GM18520 (cell line): ENCODE measurements around the gene ERCC6.

Experiments
- ATAC-seq: cut with Tn5 transposase; IDR thresholded peaks from one replicate; pipeline ENCODE4 v1.9.1; 2021; ENCODE audit not compliant: unreplicated experiment

Gene ERCC6

DNA sequence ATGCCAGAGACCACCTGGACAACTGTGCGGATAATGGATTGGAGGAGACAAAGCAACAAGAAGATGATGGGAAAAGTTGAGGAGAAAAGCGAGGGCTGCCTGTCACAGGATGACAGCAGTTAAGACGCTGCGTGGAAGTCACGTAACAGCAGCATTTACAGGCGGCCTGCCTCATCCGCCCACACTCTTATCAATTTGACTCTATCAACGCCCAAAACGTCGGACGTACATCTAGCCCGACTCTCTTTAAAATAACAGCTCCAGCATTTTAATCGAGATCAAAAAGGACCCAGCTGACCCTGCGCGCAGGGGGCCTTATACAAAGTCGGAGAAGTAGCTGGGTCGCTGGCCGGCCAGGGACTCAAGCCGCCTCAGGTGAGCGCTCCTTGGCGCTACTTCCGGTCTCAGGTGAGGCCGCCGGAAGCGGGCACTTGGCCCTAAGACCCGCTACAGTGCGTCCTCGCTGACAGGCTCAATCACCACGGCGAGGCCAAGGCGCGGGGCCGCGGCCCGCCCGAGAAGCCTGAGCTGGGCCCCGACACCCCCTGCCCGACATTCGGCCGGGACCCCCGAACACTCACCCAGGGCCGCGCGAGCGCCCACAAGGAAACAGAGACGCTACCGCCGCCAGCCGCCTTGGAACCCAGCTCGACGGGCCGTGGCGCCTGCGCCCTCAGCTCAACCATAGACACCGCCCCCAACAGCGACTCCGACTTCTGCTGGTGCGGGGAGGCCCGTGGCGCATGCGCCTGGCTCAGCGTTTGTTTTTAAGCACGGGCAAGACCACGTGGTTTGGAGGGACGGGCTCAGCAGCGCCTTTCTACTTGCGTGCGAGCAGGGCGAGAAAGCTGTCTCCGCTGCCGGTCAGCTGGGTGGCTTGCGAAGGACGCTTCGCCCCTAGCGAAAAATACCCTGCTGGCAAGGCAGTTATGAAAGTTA, at the start of gene ERCC6:
ERCC6 (minus strand) TSS at position 741 of the 939 bp plus-strand sequence.
- ATAC-seq: peak; percentile 63

DNA sequence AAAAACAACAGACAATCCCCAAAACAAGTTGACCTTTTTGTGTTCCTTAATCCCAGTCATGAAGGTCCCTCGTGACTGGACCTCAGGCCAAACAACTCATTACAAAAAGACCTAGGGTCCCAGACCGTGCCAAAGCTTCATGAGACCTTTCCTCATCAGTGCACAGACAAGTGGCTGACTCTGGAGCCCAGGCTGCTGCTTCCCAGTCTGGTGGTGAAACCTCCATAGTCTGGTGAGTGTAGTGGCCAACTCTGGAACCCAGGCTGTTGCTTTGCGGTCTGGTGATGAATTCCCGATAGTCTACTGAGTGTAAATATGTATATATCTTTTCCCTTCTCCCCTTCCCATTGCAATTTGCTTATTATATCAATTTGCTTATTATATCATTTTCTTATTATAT, 49.1 kb upstream of the ERCC6 start:
- no peak for ATAC-seq

DNA sequence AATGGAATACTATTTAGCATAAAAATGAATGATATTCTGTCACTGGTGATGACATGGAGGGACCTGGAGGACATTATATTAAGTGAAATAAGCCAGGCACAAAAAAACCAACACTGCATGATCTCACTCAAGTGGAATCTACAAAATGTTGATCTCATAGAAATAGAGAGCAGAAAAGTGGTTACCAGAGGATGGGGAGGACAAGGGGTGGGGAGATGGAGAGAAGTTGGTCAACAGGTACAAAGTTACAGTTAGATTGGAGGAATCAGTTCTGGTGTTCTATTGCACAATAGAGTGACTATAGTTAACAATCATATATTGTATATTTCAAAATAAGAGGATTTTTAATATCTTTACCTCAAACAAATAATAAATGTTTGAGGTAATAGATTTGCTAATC, 46.5 kb upstream of the ERCC6 start:
- ATAC-seq: no peak

DNA sequence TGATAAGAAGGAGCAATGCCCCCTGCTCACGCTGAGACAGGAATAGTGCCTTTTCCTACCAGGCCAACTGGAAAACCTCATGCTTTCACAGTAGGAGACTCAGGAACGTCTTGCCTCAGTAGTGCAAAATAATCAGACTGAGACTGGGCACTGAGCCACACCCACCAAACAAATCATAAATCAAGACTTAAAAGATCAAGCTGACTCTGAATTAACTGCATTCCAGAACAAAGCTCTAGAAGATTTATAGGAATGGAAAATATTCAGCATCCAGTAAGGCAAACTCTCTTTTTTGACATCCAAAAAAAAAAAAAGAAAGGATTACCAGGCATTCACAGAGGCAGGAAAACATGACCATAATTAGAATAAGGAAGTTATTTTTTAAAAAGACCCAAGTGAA, 40.7 kb upstream of the ERCC6 start:
- no peak for ATAC-seq

DNA sequence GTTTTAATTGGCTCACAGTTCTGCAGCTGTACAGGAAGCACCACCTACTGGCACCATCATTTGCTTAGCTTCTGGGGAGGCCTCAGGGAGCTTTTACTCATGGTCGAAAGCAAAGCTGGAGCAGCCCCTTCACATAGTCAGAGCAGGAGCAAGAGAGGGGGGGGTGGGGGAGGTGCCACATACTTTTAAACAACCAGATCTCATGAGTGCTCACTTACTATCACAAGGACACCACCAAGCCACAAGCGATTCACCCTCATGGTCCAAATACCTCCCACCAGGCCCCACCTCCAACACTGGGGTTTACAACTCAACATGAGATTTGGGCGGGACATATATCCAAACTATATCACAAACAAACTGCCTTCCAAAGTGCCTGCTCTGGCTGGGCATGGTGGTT, 39.5 kb upstream of the ERCC6 start:
- ATAC-seq: no peak

DNA sequence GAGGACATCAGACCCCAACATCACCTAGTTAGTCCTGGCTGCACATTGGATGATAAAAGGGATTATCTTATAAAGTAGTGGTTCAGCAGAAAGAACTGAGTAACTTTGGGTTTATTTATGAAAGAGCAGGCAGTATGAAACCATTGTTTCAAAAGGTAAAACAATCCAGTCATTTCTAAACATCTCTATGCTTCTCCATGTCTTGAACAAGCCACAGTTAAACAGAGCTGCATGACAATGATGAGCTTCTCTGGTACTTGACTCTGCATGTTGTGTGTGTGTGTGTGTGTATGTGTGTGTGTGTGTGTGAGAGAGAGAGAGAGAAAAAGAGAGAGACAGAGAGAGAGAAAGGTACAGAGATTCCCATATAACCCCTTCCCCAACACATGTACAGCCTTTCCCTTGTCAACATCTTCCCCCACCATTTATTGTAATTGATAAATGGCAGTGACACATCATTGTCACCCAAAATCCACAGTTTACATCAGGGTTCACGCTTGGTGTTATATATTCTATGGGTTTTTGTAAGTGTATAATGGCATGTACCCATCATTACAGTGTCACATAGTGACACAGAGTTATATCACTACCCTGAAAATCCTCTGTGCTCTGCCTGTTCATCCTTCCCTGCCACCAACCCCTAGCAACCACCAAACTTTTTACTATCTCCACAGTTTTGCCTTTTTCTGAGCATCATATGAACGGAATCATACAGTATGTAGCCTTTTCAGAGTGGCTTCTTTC, 38.4 kb upstream of the ERCC6 start:
- no peak for ATAC-seq

DNA sequence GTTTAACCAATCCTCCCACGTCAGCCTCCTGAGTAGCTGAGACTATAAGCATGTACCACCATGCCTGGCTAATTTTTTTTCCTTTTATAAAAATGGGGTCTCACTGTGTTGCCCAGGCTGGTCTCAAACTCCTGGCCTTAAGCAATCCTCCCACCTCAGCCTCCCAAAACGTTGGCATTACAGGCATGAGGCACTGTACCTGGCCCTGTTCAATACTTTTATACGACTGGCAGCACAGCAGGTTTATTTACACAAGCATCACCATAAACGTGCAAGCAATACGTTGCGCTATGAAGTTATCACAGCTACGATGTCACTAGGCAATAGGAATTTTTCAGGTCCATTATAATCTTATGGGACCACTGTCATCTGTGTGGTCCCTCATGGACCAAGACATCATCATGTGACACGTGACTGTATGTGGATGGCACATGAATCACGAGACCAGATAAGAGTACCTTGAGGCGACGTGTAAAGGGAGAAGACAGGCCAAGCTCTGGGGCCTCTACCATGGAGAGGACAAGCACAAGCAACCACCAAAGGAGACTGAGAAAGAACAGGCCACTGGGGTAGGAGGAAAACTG, 36.7 kb upstream of the ERCC6 start:
- no peak for ATAC-seq

DNA sequence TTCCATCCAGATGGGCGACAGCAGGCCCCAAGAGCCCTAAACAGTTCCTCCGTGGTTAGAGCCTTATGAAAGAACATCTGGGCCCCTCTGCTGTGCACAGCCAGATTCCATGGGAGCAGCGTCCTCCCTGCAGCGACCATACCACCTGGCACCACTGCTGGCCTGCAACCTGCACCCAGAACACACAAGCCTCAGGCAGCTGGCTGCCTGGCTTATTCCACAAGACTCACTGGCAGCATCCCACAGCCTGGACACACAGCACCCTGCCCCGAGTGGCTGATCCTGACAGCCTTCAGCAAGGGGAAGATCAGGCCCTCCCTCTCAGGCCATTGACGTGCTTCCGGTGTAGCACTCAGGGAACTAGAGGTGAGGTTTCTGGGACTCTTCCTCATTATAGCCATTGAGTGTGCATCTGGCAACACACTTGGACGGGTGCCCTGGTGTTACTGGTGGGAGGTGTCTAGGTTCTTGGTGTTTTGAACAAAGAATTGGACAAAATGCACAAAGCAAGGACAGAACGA, 33.7 kb upstream of the ERCC6 start:
- ATAC-seq: no peak

DNA sequence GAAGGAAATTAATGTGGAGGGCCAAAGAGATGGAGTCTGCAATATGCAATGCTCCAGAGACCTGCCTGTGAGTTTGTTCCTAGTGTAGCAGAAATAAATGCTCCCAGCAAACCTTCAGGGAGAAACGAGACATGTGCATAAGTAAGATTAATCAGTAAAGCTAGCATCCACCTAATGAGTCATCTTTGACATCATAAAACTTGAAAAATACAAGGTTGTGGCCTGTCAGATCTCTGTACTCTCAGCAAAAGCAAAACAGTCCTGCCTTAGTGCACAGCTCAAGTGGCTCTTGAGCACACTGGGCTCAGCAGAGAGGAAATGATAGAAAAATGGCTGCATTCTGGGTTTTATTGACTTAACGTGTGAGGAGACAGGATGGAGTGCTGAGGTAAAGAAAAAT, 32.5 kb upstream of the ERCC6 start:
- no peak for ATAC-seq

DNA sequence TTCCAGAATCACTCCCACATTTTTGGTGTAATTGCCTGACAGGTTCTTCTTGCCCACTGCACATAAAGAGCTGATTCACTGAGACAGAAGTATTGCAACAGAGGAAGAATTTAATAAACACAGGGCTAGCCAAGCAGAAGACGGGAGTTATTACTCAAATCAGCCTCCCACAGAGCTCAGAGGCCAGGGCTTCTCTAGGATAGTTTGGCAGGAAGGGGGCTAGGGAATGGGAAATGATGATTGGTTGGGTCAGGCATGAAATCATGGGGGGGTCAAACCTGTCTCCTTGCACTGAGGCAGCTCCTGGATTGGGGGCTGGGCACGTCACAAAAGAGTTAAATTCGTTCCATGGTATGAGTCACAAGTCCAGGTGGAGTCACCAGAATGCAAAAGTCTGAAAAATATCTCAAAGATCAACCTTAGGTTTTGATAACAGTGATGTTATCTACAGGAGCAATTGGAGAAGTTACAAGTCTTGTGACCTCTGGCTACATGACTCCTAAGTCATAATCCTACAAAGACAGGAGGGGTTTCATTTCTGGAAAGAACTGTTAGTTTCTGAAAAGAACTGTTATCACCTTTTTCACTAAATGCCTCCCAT, 30.2 kb upstream of the ERCC6 start:
- ATAC-seq: no peak

DNA sequence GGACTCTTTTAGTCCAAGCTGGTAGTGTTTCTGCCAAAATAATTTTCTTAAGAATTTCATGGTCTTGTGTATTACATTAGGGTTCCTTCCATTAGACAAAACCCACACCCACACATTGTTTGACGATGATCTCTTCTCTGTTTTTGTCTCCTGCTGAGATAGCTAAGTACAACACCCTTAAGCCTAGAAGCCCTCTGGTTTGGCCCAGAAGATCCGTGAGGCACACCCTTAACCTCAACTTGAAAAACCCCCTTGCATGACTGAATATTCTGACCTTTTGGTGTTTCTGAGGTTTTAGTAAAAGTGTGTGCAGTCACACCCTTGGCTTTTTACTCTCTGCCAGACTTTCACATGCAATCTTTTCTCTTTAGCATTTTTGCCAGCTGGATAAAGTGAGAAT, 29.3 kb upstream of the ERCC6 start:
- ATAC-seq: peak; percentile 46

DNA sequence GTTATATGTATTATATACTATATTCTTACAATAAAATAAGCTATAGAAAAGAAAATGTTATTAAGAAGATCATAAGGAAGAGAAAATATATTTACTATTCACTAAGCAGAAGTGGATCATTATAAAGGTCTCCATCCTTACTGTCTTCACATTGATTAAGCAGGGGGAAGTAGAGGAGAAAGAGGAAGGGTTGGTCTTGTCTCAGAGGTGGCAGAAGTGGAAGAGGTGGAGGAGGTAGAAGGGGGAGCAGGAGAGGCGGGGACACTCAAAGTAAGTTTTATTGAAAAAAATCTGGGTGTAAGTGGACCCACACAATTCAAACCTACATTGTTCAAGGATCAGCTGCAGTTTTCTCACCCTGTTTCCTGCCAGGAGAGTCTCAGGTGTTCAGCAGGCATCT, 28.9 kb upstream of the ERCC6 start:
- no peak for ATAC-seq

DNA sequence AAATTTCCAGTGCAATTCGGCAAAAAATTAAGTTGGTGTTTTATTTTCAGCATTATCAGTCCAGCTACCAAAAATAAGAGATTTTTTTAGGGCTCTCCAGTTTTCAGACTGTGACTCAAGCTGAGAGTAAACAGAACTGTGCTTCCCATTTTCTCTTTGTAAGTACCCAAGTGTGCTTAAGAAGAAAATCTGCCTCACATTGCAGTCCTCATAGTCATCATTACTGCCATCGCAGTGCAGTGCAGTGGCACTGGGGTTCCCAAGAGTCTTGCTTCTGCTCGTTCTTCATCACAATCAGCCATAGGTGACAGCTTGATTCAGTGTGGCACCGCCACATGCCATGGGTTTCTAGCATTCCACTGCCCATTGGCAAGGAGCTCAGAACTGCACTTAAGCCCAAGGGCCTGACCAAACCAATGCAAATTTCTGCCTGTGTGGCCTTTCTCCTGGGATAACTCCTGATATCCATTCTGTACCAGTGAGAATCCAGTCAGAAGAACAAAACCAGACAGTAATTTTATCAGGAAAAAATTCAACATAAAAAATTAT, 25.6 kb upstream of the ERCC6 start:
- no peak for ATAC-seq

DNA sequence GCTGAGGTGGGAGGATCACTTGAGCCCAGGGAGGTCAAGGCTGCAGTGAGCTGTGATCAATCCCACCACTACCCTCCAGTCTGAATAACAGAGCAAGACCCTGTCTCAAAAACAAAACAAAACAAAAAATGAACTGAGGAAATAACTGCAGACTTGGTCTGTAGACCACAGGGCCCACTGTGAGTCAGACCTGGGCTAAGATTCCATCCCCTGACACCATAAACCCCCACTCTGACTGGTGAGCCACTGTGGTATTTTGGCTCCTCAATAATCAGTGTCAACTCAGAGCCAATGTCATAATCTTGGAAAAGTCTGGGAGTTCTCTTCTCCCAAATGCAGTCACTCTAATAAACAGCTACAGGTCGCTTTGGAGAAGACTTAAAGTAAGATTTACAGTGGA, 24.0 kb upstream of the ERCC6 start:
- no peak for ATAC-seq

DNA sequence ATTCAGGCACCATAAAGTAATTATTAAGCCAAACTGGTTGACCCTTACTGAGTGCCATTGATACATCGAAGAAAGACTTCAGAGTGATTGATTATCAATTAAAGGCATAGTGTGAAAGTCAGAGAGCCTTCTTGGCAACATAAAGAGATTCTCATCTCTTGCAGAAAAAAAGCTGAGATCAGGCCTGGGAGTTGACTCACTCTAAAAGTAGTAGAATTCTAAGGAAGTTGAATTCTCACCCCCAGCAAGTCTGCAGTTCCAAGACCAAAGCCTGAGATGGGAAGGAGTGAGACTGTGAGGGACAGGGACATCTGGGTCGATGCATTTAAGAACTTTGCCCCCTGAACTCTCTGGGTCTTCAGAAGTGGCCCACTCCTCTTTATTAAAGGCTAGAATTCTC, 21.6 kb upstream of the ERCC6 start:
- no peak for ATAC-seq

DNA sequence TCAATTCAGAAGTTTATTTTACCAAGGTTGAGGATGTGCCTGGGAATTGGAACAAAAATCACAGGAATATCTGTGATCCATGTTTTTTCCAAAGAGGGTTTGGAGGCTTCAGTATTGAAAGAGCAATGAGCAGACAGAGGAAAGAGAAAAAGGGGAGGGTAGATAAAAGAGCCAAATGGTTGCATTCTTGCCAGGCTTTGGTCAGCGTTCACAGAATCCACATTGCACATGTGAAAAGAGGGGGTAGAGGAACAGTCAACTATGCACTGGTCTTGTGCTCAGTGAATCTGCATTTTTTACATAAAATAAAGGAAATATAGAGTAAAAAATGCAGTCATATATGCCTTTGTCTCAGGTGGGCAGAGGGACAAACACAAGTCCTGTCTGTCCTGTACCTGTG, 20.6 kb upstream of the ERCC6 start:
- no peak for ATAC-seq

DNA sequence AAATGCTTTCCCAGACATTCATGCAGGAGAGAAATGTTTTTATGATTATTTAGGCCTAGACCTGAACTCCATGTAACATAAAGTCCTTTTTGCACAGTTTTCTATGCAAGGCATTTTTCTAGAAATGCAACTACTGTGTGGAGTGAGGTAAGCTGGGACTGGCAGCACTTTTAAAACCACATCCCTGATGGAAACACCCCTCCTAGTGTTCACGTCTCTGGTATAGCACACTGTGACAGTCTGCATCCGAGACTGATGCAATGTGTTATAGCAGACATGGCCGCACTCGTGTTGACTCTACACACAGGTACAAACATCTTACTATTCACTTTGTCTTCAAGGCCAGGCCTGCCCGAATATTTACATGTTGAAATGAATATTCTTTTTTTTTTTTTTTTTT, 19.3 kb upstream of the ERCC6 start:
- ATAC-seq: no peak

DNA sequence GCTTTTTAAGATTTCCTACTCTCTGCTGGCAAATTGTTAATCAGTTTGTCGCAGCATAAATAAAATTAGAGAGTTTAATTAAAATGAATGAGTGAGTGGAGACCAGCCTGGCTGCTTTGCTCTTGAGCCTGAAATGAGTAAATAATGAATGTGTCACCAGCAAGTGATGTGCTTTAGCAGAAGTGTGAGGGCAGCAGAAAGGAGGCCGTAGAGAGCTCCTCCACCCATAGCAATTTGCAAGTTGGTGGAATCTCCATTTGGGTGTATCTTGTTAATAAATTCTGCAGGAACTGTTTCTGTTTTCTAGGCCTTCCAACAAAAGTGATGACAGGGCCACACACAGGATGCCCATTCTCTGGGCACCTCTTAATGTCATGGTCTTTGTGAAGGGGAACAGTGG, 18.8 kb upstream of the ERCC6 start:
- no peak for ATAC-seq

DNA sequence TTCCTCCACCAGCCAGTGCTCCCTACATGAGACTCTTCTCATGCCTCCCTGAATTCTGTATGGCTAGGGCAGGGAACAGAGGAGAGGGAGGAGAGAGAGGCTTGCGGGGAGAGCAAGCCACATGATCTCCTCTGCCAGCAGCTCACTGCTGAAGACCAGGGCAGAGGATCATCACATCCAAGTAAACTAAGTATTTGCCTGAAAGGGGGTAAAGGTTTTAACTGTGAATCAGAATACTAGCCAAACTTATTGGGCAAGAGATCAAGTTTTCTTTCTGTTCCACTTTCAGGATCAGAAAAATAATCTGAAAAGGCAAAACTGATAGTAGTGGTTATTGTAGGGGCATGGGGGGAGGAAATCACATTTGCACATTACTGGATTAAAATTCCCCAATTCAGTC, 17.8 kb upstream of the ERCC6 start:
- no peak for ATAC-seq

DNA sequence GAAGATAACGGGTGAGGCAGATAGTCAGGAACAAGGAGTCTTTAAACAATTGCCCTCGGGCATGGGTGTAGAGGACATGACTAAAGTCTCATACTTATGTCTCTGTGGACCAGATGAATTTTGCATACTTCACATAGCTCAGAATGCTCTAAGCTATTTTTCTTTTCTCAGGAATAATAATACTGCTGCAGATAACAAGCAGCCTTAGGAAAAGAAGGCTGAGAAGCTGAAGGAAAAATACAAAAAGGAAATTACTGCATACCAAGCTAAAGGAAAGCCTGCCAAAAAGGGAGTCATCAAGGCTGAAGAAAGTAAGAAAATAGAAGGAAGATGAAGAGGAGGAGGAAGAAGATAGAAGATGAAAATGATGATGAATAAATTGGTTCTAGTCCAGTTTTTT, 13.4 kb upstream of the ERCC6 start:
- no peak for ATAC-seq

DNA sequence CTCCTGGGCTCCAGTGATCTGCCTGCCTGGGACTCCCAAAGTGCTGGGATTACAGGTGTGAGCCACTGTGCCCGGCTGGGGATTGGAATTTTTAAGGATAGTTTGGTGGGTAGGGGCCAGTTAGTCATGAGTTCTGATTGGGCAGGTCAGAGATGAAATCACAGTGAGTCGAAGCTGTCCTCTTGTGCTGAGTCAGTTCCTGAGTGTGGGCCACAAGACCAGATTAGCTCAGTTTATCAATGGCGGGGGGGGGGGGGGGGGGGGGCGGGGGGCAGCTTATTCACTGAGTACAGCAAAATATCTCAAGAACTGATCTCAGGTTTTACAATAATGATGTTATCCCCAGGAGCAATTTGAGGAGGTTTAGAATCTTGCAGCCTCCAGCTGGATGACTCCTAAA, 11.6 kb upstream of the ERCC6 start:
- ATAC-seq: no peak
